HUES6 (cell line): ENCODE measurements around the gene PAPLN.
A peak's percentile ranks its signal among the peaks of the same experiment; 100 is the strongest.

ENCODE experiments used
- H3K27ac ChIP-seq: 2 replicates; pipeline ENCODE4 v1.7.0; 2013; ENCODE audit warnings: low read depth, mild to moderate bottlenecking, low read length, inconsistent platforms
- H3K27me3 ChIP-seq: 2 replicates; pipeline ENCODE4 v1.6.1; 2013; ENCODE audit warnings: low read length; ENCODE audit not compliant: control insufficient read depth, insufficient read depth
- H3K36me3 ChIP-seq: 2 replicates; pipeline ENCODE4 v1.6.1; 2013; ENCODE audit warnings: low read length; ENCODE audit not compliant: control insufficient read depth, insufficient read depth
- H3K4me1 ChIP-seq: 2 replicates; pipeline ENCODE4 v1.6.1; 2013; ENCODE audit warnings: low read length; ENCODE audit not compliant: control insufficient read depth, insufficient read depth
- H3K4me3 ChIP-seq: 2 replicates; pipeline ENCODE4 v1.5.1; 2013; ENCODE audit warnings: low read depth, low read length
- H3K9ac ChIP-seq: one replicate; pipeline ENCODE4 v1.6.1; 2013; ENCODE audit warnings: mild to moderate bottlenecking, low read length
- H3K9me3 ChIP-seq: 2 replicates; pipeline ENCODE4 v1.6.1; 2013; ENCODE audit warnings: low read depth, low read length; ENCODE audit not compliant: control insufficient read depth, insufficient read depth

PAPLN gene

DNA sequence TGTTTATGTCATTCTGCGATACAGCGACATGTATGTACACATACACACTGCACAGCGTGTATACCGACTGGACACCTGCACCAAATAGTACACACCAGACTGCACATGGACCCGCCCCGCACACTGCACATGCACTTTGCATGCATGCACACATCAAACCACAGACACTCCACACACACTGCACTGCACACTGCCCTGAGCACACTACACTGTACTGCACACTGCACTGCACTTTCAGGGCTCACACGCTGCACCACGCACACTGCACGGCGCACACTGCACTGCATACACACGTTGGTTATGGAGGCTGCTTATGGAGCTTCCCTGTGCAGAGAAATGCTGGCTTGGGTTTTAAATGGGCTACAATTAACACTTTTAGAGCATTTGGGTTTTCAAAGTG is 1.6 kb downstream of the PAPLN start:
- H3K4me3 ChIP-seq, result peak overlapping the region; percentile 25; the same call in 1 of the 2 replicates
- H3K27ac ChIP-seq, result no peak overlapping the region
- peaks cover 85% of the 10 kb centered on the region for H3K27me3 ChIP-seq

GRCh38 chr14:73239393-73240241 is 2.3 kb downstream of the PAPLN start:
- no peaks in the 10 kb centered on the region for H3K9me3 ChIP-seq
- peaks cover 49% of the 10 kb centered on the region for H3K4me1 ChIP-seq
- no peak overlapping the region for H3K9ac ChIP-seq
- H3K27me3 ChIP-seq, result peaks cover 79% of the 10 kb centered on the region
- peak overlapping the region; percentile 49 for H3K4me3 ChIP-seq
- H3K36me3 ChIP-seq, result no peaks in the 10 kb centered on the region
- H3K27ac ChIP-seq, result no peak overlapping the region

More for the DNA sequence above, 1.6 kb downstream of the PAPLN start:
- H3K4me1 ChIP-seq, result peaks cover 51% of the 10 kb centered on the region
- H3K9ac ChIP-seq, result no peak overlapping the region
- no peaks in the 10 kb centered on the region for H3K9me3 ChIP-seq
- no peaks in the 10 kb centered on the region for H3K36me3 ChIP-seq

- Histone ChIP-seq H3K4me3 (no peak overlapping the region), H3K9me3 (no peaks in the 10 kb centered on the region), H3K4me1 (peaks cover 37% of the 10 kb centered on the region), H3K27me3 (peaks cover 77% of the 10 kb centered on the region), H3K9ac (no peak overlapping the region), H3K36me3 (no peaks in the 10 kb centered on the region), H3K27ac (no peak overlapping the region)
Measured at GRCh38 chr14:73240816-73241480, 3.6 kb downstream of the PAPLN start.

GRCh38 chr14:73241481-73242165 is 4.3 kb downstream of the PAPLN start:
- Histone ChIP-seq H3K27me3 (peaks cover 70% of the 10 kb centered on the region), H3K4me1 (peaks cover 33% of the 10 kb centered on the region), H3K9me3 (no peaks in the 10 kb centered on the region), H3K4me3 (no peak overlapping the region), H3K9ac (no peak overlapping the region), H3K27ac (no peak overlapping the region), H3K36me3 (no peaks in the 10 kb centered on the region)

DNA sequence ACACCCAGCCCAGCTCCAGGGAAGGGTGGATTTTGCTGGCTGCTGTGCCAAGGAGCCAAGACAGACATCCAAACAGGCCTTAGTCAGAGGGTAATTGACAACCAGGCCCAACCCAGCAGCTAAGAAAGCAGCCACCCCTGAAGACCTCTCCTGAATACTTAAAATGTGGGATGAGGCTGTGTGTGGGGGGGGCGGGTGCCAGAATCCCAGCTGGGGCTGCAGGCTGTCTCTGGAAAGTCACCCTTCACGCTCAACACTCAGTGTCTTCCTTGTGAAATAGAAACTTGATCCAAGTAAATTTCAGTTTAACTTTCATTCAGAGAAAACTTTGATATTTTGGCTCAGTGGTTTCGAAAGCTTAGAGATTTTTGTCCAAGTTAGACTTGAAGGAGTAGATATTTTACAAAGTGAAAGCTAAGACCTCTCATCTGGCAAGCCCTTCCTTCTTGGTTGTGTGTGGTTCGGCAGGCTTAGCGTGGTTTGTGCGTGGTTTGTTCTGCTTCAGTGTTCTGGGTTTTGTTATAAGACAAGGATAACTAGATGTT is 5.1 kb downstream of the PAPLN start:
- Histone ChIP-seq H3K9ac (no peak overlapping the region), H3K36me3 (no peaks in the 10 kb centered on the region), H3K9me3 (no peaks in the 10 kb centered on the region), H3K4me3 (no peak overlapping the region), H3K27ac (no peak overlapping the region), H3K4me1 (peaks cover 32% of the 10 kb centered on the region), H3K27me3 (peaks cover 62% of the 10 kb centered on the region)

GRCh38 chr14:73243341-73243740 is 6.0 kb downstream of the PAPLN start:
- H3K4me3 ChIP-seq, result no peak overlapping the region
- no peaks in the 10 kb centered on the region for H3K36me3 ChIP-seq
- H3K27me3 ChIP-seq, result peaks cover 53% of the 10 kb centered on the region
- peaks cover 29% of the 10 kb centered on the region for H3K4me1 ChIP-seq
- no peaks in the 10 kb centered on the region for H3K9me3 ChIP-seq
- no peak overlapping the region for H3K9ac ChIP-seq
- no peak overlapping the region for H3K27ac ChIP-seq

DNA sequence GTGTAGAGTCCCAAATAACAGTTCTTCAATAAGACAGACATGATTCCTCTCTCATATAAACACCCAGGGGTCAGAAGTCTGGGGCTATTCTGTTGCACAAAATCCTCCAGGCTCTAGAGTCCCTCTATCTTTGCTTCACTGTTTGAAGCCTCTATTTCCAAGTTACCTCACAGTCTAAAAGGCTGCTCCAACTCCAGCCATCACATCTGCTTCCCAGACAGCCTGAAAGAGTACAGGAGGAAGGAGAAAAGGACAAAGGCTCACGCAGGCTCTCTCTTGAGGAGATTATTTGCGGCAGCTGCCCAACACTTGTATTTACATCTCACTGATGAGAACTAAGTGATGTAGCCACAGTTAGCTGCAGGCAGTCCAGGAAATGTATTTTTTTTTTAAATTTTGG is 6.4 kb downstream of the PAPLN start:
- Histone ChIP-seq H3K36me3 (no peaks in the 10 kb centered on the region), H3K27ac (no peak overlapping the region), H3K9ac (no peak overlapping the region), H3K4me1 (peaks cover 25% of the 10 kb centered on the region), H3K4me3 (no peak overlapping the region), H3K9me3 (no peaks in the 10 kb centered on the region), H3K27me3 (peaks cover 49% of the 10 kb centered on the region)

GRCh38 chr14:73244541-73245290 is 7.4 kb downstream of the PAPLN start:
- Histone ChIP-seq H3K4me3 (peak overlapping the region; percentile 80), H3K4me1 (peaks cover 17% of the 10 kb centered on the region), H3K27me3 (peaks cover 39% of the 10 kb centered on the region), H3K9ac (no peak overlapping the region), H3K27ac (no peak overlapping the region), H3K36me3 (no peaks in the 10 kb centered on the region), H3K9me3 (no peaks in the 10 kb centered on the region)

- no peak overlapping the region for H3K9ac ChIP-seq
Measured at GRCh38 chr14:73245480-73246325, 8.4 kb downstream of the PAPLN start.

More at GRCh38 chr14:73245480-73246325, 8.4 kb downstream of the PAPLN start:
- Histone ChIP-seq H3K36me3 (no peaks in the 10 kb centered on the region), H3K27ac (no peak overlapping the region), H3K27me3 (peaks cover 29% of the 10 kb centered on the region), H3K4me1 (peaks cover 15% of the 10 kb centered on the region), H3K4me3 (peak overlapping the region; percentile 80), H3K9me3 (no peaks in the 10 kb centered on the region)
